AG04449 (cell line): Measurements from ENCODE around the gene HECTD2.
A peak's percentile ranks its signal among the peaks of the same experiment; 100 is the strongest.
"Not testable (repeated sequence)": the region's sequence is repeated elsewhere in the genome, so short reads cannot be mapped to it uniquely, and the experiment has no call there.

ENCODE experiments used
- CTCF ChIA-PET: fragments of 350-600 bp; formaldehyde crosslinking; extraction: SDS; loops from one replicate; lab custom pipeline; 2021; ENCODE audit warnings: antibody characterized with exemption; lab: Yijun Ruan, JAX
- POLR2A ChIA-PET: fragments of 400-600, 350-600 bp; formaldehyde crosslinking; extraction: SDS; loops from one replicate; lab custom pipeline; 2020; ENCODE audit warnings: antibody characterized with exemption, inconsistent platforms; lab: Yijun Ruan, JAX
- DNase-seq: peaks from one replicate; pipeline ENCODE4 v3.0.0-alpha.2; 2010; ENCODE audit warnings: low read depth, low spot score
- H3K4me3 ChIP-seq: 2 replicates; pipeline ENCODE4 v1.5.1; 2011; ENCODE audit warnings: low read depth, mild to moderate bottlenecking, control low read depth, low read length
- CTCF ChIP-seq: IDR thresholded peaks from one replicate; pipeline ENCODE4 v1.5.1; 2011; ENCODE audit warnings: mild to moderate bottlenecking, moderate library complexity, low read length, control low read depth, inconsistent platforms; ENCODE audit not compliant: insufficient read depth; ENCODE audit errors: missing control alignments

HECTD2 gene

GRCh38 chr10:91409869-91410637 lies at the start of gene HECTD2:
TSS of gene HECTD2 (plus strand) at chr10:91410344. CDS start at chr10:91410439, 95 bp downstream.
- CTCF ChIA-PET, result interaction anchor here (0.8 to 3.7 kb wide), 9 partner anchors 9 to 226 kb away, joined by 3 to 30 read pairs (median 5); no protein-coding TSS in a partner anchor
- H3K4me3 ChIP-seq, result peak within 1 kb of the TSS; percentile 79
- POLR2A ChIA-PET, result interaction anchor here (0.8 to 1.6 kb wide), 3 partner anchors 203 to 223 kb away, joined by 3 to 4 read pairs (median 3); partner anchors contain the start of gene PPP1R3C
- TF ChIP-seq CTCF, result peak; percentile 38
- no peak for DNase-seq

- no peak overlapping the region for H3K4me3 ChIP-seq
- DNase-seq, result no peak
- no peak for TF ChIP-seq CTCF
- CTCF ChIA-PET, result interaction anchor here (1.2 kb wide), 1 partner anchor 9 kb away, joined by 6 read pairs; no protein-coding TSS in a partner anchor
- POLR2A ChIA-PET, result no interaction called here
These were observed 49.7 kb upstream of the HECTD2 start for GRCh38 chr10:91360461-91360860.

GRCh38 chr10:91365519-91365918 lies 44.6 kb upstream of the HECTD2 start:
- H3K4me3 ChIP-seq, DNase-seq, CTCF ChIA-PET, POLR2A ChIA-PET: not testable (repeated sequence)

GRCh38 chr10:91366704-91367103 lies 43.4 kb upstream of the HECTD2 start:
- DNase-seq, result no peak
- CTCF ChIA-PET, result interaction anchor here (4.9 kb wide), 1 partner anchor 69 kb away, joined by 128 read pairs; no protein-coding TSS in a partner anchor
- POLR2A ChIA-PET, result no interaction called here
- no peak for TF ChIP-seq CTCF
- no peak overlapping the region for H3K4me3 ChIP-seq

GRCh38 chr10:91367127-91367531 lies 43.0 kb upstream of the HECTD2 start:
- TF ChIP-seq CTCF, result no peak
- H3K4me3 ChIP-seq, result no peak overlapping the region
- no peak for DNase-seq
- ChIA-PET CTCF (interaction anchor here (4.9 kb wide), 1 partner anchor 69 kb away, joined by 128 read pairs; no protein-coding TSS in a partner anchor), POLR2A (no interaction called here)

GRCh38 chr10:91367558-91367957 lies 42.6 kb upstream of the HECTD2 start:
- ChIA-PET CTCF (interaction anchor here (0.9 to 4.9 kb wide), 2 partner anchors 69 to 486 kb away, joined by 3 to 128 read pairs; no protein-coding TSS in a partner anchor), POLR2A (no interaction called here)
- TF ChIP-seq CTCF, result no peak
- no peak for DNase-seq
- H3K4me3 ChIP-seq, result no peak overlapping the region
